H1 (cell line): ENCODE results near the gene MAP3K14. TPM values are rescaled to one million over a fixed set of nuclear protein-coding genes. Genes with fewer than 3 reads are reported as not detected.
A peak's percentile ranks its signal among the peaks of the same experiment; 100 is the strongest.

Experiments used
- CTCF ChIA-PET: fragments of 300-600 bp; sonication (Branson Sonifier 250); formaldehyde crosslinking; loops from one replicate; lab custom pipeline; 2021; ENCODE audit not compliant: partially characterized antibody; lab: Charles Lee
- POLR2A ChIA-PET: fragments of 300-600 bp; sonication (Branson Sonifier 250); formaldehyde crosslinking; loops from one replicate; lab custom pipeline; 2021; ENCODE audit warnings: inconsistent platforms; ENCODE audit not compliant: partially characterized antibody; lab: Charles Lee
- DNase-seq, 2 experiments: peaks; one replicate each; pipeline versions ENCODE4 v3.0.0 to v3.0.0-alpha.2; 2010 to 2022; ENCODE audit warnings: low spot score in 2 of 2, low read depth in 1 of 2, mixed read lengths in 1 of 2
- FAIRE-seq: peaks from 2 replicates; lab custom pipeline; 2011; peaks lifted over from hg19 to GRCh38; lab: Jason Lieb, UNC
- H2AFZ ChIP-seq: 2 replicates; pipeline ENCODE4 v1.8.1; 2012; ENCODE audit warnings: low read length, inconsistent platforms
- H2AK5ac ChIP-seq: 2 replicates; pipeline ENCODE4 v1.6.1; 2013; ENCODE audit warnings: low read depth, low read length
- H2BK120ac ChIP-seq: replicated peaks from 2 replicates; pipeline ENCODE3; 2013; ENCODE audit warnings: low read depth, low read length, inconsistent platforms
- H2BK12ac ChIP-seq: 2 replicates; pipeline ENCODE4 v1.6.1; 2013; ENCODE audit warnings: low read depth, low read length
- H2BK15ac ChIP-seq: 2 replicates; pipeline ENCODE4 v1.6.1; 2013; ENCODE audit warnings: low read length
- H2BK20ac ChIP-seq: 2 replicates; pipeline ENCODE4 v1.6.1; 2013; ENCODE audit warnings: low read length
- H2BK5ac ChIP-seq: 2 replicates; pipeline ENCODE4 v1.6.1; 2013; ENCODE audit warnings: low read depth, low read length
- H3K14ac ChIP-seq: 2 replicates; pipeline ENCODE4 v1.6.1; 2013; ENCODE audit warnings: inconsistent platforms; ENCODE audit not compliant: insufficient read length
- H3K18ac ChIP-seq: 2 replicates; pipeline ENCODE4 v1.6.1; 2013; ENCODE audit warnings: low read length; ENCODE audit errors: extremely low read depth
- H3K23ac ChIP-seq: 2 replicates; pipeline ENCODE4 v1.6.1; 2013; ENCODE audit warnings: inconsistent platforms; ENCODE audit not compliant: insufficient read length
- H3K23me2 ChIP-seq: 2 replicates; pipeline ENCODE4 v1.6.1; 2013; ENCODE audit warnings: low read depth, low read length
- H3K27ac ChIP-seq: 2 replicates; pipeline ENCODE4 v1.6.1; 2011; ENCODE audit warnings: low read depth, low read length, inconsistent platforms
- H3K27me3 ChIP-seq, 4 experiments: replicated peaks in 1 of 4; 1 replicate in 1 of 4; 2 replicates in 3 of 4; pipeline versions ENCODE4 v1.6.1 to v1.8.1; 2011 to 2013; ENCODE audit warnings: low read length in 3 of 4, mild to moderate bottlenecking in 3 of 4, inconsistent platforms in 2 of 4, mixed read lengths in 2 of 4, moderate library complexity in 1 of 4; ENCODE audit not compliant: control insufficient read depth in 3 of 4, insufficient read depth in 3 of 4; ENCODE audit errors: extremely low read depth in 1 of 4
- H3K36me3 ChIP-seq, 4 experiments: 2 replicates each; pipeline versions ENCODE4 v1.6.1 to v1.8.1; 2011 to 2013; ENCODE audit warnings: mild to moderate bottlenecking in 4 of 4, low read length in 3 of 4, moderate library complexity in 2 of 4, control low read depth in 1 of 4, inconsistent platforms in 1 of 4; ENCODE audit not compliant: insufficient read depth in 4 of 4, control insufficient read depth in 2 of 4
- H3K4ac ChIP-seq: replicated peaks from 2 replicates; pipeline ENCODE3; 2013; ENCODE audit warnings: low read length, low read depth, mixed read lengths, inconsistent platforms; ENCODE audit not compliant: insufficient read length
- H3K4me1 ChIP-seq, 4 experiments: replicated peaks in 1 of 4; 1 replicate in 1 of 4; 2 replicates in 3 of 4; pipeline versions ENCODE4 v1.6.1 to v1.8.1; 2011 to 2013; ENCODE audit warnings: low read length in 3 of 4, inconsistent platforms in 2 of 4, mixed read lengths in 1 of 4; ENCODE audit not compliant: insufficient read depth in 4 of 4, control insufficient read depth in 3 of 4
- H3K4me2 ChIP-seq, 2 experiments: 2 replicates each; pipeline versions ENCODE4 v1.6.1 to v1.8.1; 2011 to 2013; ENCODE audit warnings: low read depth in 2 of 2, low read length in 2 of 2, control low read depth in 1 of 2, inconsistent platforms in 1 of 2, mild to moderate bottlenecking in 1 of 2; ENCODE audit not compliant: insufficient read depth in 1 of 2
- H3K4me3 ChIP-seq, 4 experiments: fragments of 200-600, 300-600 bp in 1 of 4; sonication (generic), shearing (Covaris generic), sonication (Bioruptor Twin) in 1 of 4; 2 replicates each; pipeline versions ENCODE4 v1.5.1 to v1.8.1; 2011 to 2016; ENCODE audit warnings: low read length in 4 of 4, low read depth in 3 of 4, control low read depth in 2 of 4, inconsistent platforms in 2 of 4, mild to moderate bottlenecking in 2 of 4, mixed read lengths in 1 of 4, moderate library complexity in 1 of 4; ENCODE audit not compliant: insufficient read depth in 2 of 4; ENCODE audit errors: extremely low read depth in 1 of 4
- H3K56ac ChIP-seq: replicated peaks from 2 replicates; pipeline ENCODE3; 2013; ENCODE audit warnings: low read depth, mild to moderate bottlenecking, mixed read lengths, low read length, inconsistent platforms; ENCODE audit not compliant: insufficient read length
- H3K79me1 ChIP-seq: 2 replicates; pipeline ENCODE4 v1.6.1; 2013; ENCODE audit warnings: low read depth, low read length, control low read depth
- H3K79me2 ChIP-seq, 2 experiments: 2 replicates each; pipeline versions ENCODE4 v1.6.1 to v1.8.1; 2012 to 2013; ENCODE audit warnings: low read length in 2 of 2, mild to moderate bottlenecking in 2 of 2, inconsistent platforms in 1 of 2; ENCODE audit not compliant: insufficient read depth in 2 of 2, control insufficient read depth in 1 of 2
- H3K9ac ChIP-seq, 4 experiments: replicated peaks in 1 of 4; 1 replicate in 1 of 4; 2 replicates in 3 of 4; pipeline versions ENCODE4 v1.6.1 to v1.8.1; 2011 to 2013; ENCODE audit warnings: low read depth in 3 of 4, low read length in 3 of 4, control low read depth in 2 of 4, mild to moderate bottlenecking in 2 of 4, moderate library complexity in 2 of 4, inconsistent platforms in 1 of 4; ENCODE audit errors: extremely low read depth in 1 of 4
- H3K9me3 ChIP-seq, 2 experiments: 2 replicates each; pipeline versions ENCODE4 v1.6.1 to v1.8.1; 2012 to 2013; ENCODE audit warnings: mild to moderate bottlenecking in 2 of 2, moderate library complexity in 2 of 2, control low read depth in 1 of 2, inconsistent platforms in 1 of 2, low read depth in 1 of 2, low read length in 1 of 2, mixed read lengths in 1 of 2; ENCODE audit not compliant: insufficient read depth in 2 of 2
- H4K20me1 ChIP-seq, 2 experiments: replicated peaks in 1 of 2; 2 replicates each; pipeline versions ENCODE3 to v1.8.1; 2011 to 2013; ENCODE audit warnings: inconsistent platforms in 2 of 2, low read length in 2 of 2, mild to moderate bottlenecking in 1 of 2; ENCODE audit not compliant: insufficient read depth in 2 of 2, control insufficient read depth in 1 of 2
- H4K5ac ChIP-seq: 2 replicates; pipeline ENCODE4 v1.6.1; 2013; ENCODE audit warnings: low read length, low read depth, mixed read lengths, inconsistent platforms; ENCODE audit not compliant: insufficient read length
- H4K8ac ChIP-seq: 2 replicates; pipeline ENCODE4 v1.8.0; 2013; ENCODE audit warnings: mild to moderate bottlenecking, moderate library complexity, low read length, inconsistent platforms; ENCODE audit not compliant: insufficient read depth; ENCODE audit errors: extremely low read depth
- H4K91ac ChIP-seq: replicated peaks from 2 replicates; pipeline ENCODE3; 2013; ENCODE audit warnings: low read length, mixed read lengths, inconsistent platforms; ENCODE audit not compliant: insufficient read length
- RBBP5 ChIP-seq: IDR thresholded peaks from 2 replicates; pipeline ENCODE4 v1.7.1; 2012; ENCODE audit warnings: low read depth, mild to moderate bottlenecking, inconsistent platforms, low read length, moderate library complexity, borderline replicate concordance
- WGBS, 2 experiments: shearing (Covaris generic) in 1 of 2; methylation state at CpG; one replicate each; pipeline versions ENCODE4 v1.1.6 to v1.1.7; 2013 to 2015; ENCODE audit warnings: low lambda C conversion rate in 2 of 2, mixed read lengths in 2 of 2, inconsistent platforms in 1 of 2, low coverage in 1 of 2, missing lambda C conversion rate in 1 of 2; ENCODE audit not compliant: insufficient replicate concordance in 2 of 2, insufficient coverage in 1 of 2, insufficient read length in 1 of 2; ENCODE audit errors: extremely low coverage in 1 of 2, missing lambda C conversion rate in 1 of 2; 5-methylcytosine and 5-hydroxymethylcytosine counted together
- polyA plus RNA-seq, 7 experiments: library from polyadenylated mRNA; depleted of rRNA in 3 of 7; stranded (reverse) in 5 of 7; unstranded in 2 of 7; fragments of >200 nt in 5 of 7; fragments of 200-250 nt in 2 of 7; gene quantifications; 1 replicate in 5 of 7; 2 replicates in 1 of 7; 4 replicates in 1 of 7; pipeline versions ENCODE4 v1.2.1 to v1.2.3, GENCODE V29; 2011 to 2013; ENCODE audit warnings: missing spikeins in 2 of 7, mixed read lengths in 2 of 7
- total RNA-seq: library from RNA; stranded (reverse); fragmentation: NEBNext Ultra II Directional; extraction: Animal tissue kit (Norgen Biotek cat#: 25700); gene quantifications from 2 replicates; pipeline ENCODE4 v1.2.1, GENCODE V29; 2021
- TF ChIP-seq, protein P1 (sequence below): IDR thresholded peaks from 2 replicates; pipeline ENCODE4 v1.6.1; 2012; ENCODE audit warnings: inconsistent platforms

Gene MAP3K14
- total and polyA plus RNA-seq, 2 of the 8 experiments (the other 6 are each of a cell fraction or from before 2014, with no cell fraction given) = 5.2 to 6.1 TPM

DNA sequence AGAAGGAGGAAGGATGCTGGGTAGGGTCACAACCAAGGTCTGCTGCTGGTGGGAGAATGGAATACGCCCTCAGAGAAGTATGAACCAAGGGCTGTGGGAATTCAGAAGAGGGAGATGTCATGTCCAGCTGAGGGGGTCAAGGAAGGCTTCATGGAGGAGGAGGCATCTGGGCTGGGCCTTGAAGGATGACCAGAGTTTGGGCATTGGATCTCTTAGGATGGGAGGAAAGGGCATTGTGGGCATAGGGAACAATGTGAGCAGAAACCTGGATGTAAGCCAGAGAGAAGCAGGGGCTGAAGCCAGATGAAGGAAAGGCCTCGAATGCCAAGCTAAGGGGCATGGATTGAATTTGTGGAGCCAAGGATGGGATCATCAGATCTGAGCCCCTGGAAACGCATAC lies 49.2 kb upstream of the MAP3K14 start:
- Histone ChIP-seq H3K18ac (no peak overlapping the region; the same call in 1 of the 2 replicates), H3K4me2 (0 out of 4 replicates have a peak overlapping the region, but pooled peaks of 1 of the 2 experiments have one; percentile 10), H3K36me3 (no peaks in the 10 kb centered on the region), H3K23me2 (no peaks in the 10 kb centered on the region), H3K4ac (no peak overlapping the region), H2BK20ac (peak overlapping the region; percentile 74), H3K9me3 (no peaks in the 10 kb centered on the region), H2BK5ac (peak overlapping the region; percentile 72; the same call in 1 of the 2 replicates), H2BK120ac (peak overlapping the region; percentile 19), H2BK12ac (peak overlapping the region; percentile 96; the same call in 1 of the 2 replicates), H3K27ac (no peak overlapping the region), H3K4me3 (no peak overlapping the region), H3K79me1 (no peaks in the 10 kb centered on the region), H3K23ac (no peak overlapping the region), H4K20me1 (no peaks in the 10 kb centered on the region), H2AFZ (no peak overlapping the region), H4K8ac (peak overlapping the region; percentile 39; the same call in 1 of the 2 replicates), H3K27me3 (no peaks in the 10 kb centered on the region; a peak in 2 of 7 replicates), H2AK5ac (peak overlapping the region; percentile 89; the same call in 1 of the 2 replicates), H3K56ac (no peak overlapping the region), H4K91ac (peak overlapping the region; percentile 8), H3K9ac (no peak overlapping the region), H3K4me1 (peaks cover 7 to 19% (median 10%) of the 10 kb centered on the region in 4 experiments), H4K5ac (no peak overlapping the region), H3K79me2 (no peaks in the 10 kb centered on the region), H2BK15ac (no peak overlapping the region), H3K14ac (no peak overlapping the region)
- CTCF ChIA-PET = interaction anchor here (0.8 to 2.8 kb wide), 14 partner anchors 10 to 231 kb away, joined by 3 to 14 read pairs (median 4); partner anchors contain the start of genes ACBD4 and MAP3K14
- DNase-seq = no peak
- TF ChIP-seq, protein P1, sequence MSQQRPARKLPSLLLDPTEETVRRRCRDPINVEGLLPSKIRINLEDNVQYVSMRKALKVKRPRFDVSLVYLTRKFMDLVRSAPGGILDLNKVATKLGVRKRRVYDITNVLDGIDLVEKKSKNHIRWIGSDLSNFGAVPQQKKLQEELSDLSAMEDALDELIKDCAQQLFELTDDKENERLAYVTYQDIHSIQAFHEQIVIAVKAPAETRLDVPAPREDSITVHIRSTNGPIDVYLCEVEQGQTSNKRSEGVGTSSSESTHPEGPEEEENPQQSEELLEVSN = no peak
- no peak for TF ChIP-seq RBBP5
- POLR2A ChIA-PET = interaction anchor here (0.6 to 2.9 kb wide), 5 partner anchors 9 to 217 kb away, joined by 3 to 15 read pairs (median 5); partner anchors contain the start of gene HEXIM1
- WGBS, 2 experiments = 90% methylated on average over 3 of the region's 3 CpGs; no CpG with 5 or more reads in 1 of the 2 experiments
- FAIRE-seq = no peak
